Natural killer cell (primary cell): ENCODE data around the gene MS4A4A. TPM values are rescaled to one million over a fixed set of nuclear protein-coding genes. Genes with fewer than 3 reads are reported as not detected.
A peak's percentile ranks its signal among the peaks of the same experiment; 100 is the strongest.

Source experiments
- ATAC-seq, 3 donors: fragments of 150-1000 bp in 2 of 3; fragments of 200-7000 bp in 1 of 3; cut with Tn5 transposase; 1 replicate in 1 of 3; 2 replicates in 2 of 3; pipeline ENCODE4 v1.10.0; 2021; ENCODE audit warnings: mild to moderate bottlenecking in 2 of 3, moderate library complexity in 2 of 3
- DNase-seq, 2 donors: peaks; one replicate each; pipeline versions ENCODE4 v3.0.0 to v3.0.0-alpha.2; 2013 to 2021; ENCODE audit warnings: mixed read lengths in 1 of 2
- H3K27ac ChIP-seq: one replicate; pipeline ENCODE4 v1.5.1; 2013; ENCODE audit warnings: mild to moderate bottlenecking, low read length
- H3K27me3 ChIP-seq: one replicate; pipeline ENCODE4 v1.6.1; 2013; ENCODE audit warnings: low read length; ENCODE audit not compliant: control insufficient read depth, insufficient read depth
- H3K36me3 ChIP-seq: one replicate; pipeline ENCODE4 v1.6.1; 2013; ENCODE audit warnings: low read length; ENCODE audit not compliant: control insufficient read depth, insufficient read depth
- H3K4me1 ChIP-seq: one replicate; pipeline ENCODE4 v1.6.1; 2013; ENCODE audit warnings: low read length; ENCODE audit not compliant: control insufficient read depth, insufficient read depth
- H3K4me3 ChIP-seq: one replicate; pipeline ENCODE4 v1.5.1; 2013; ENCODE audit warnings: low read length
- H3K9me3 ChIP-seq: one replicate; pipeline ENCODE4 v1.6.1; 2013; ENCODE audit warnings: low read length; ENCODE audit not compliant: control insufficient read depth, insufficient read depth
- H3K27ac Mint-ChIP-seq, 2 donors: one replicate each; pipeline ENCODE4 v1.8.0; 2022; ENCODE audit warnings: mild to moderate bottlenecking in 2 of 2, mixed read lengths in 2 of 2, moderate library complexity in 1 of 2
- H3K27me3 Mint-ChIP-seq, 2 donors: one replicate each; pipeline ENCODE4 v1.8.0; 2022; ENCODE audit warnings: low read depth in 2 of 2, mixed read lengths in 2 of 2
- H3K36me3 Mint-ChIP-seq: one replicate; pipeline ENCODE4 v1.8.0; 2022; ENCODE audit warnings: mixed read lengths
- H3K4me1 Mint-ChIP-seq, 2 donors: one replicate each; pipeline ENCODE4 v1.8.0; 2022; ENCODE audit warnings: mixed read lengths in 2 of 2
- H3K4me3 Mint-ChIP-seq: one replicate; pipeline ENCODE4 v1.8.0; 2022; ENCODE audit warnings: mild to moderate bottlenecking, moderate library complexity, mixed read lengths
- H3K9me3 Mint-ChIP-seq, 2 donors: one replicate each; pipeline ENCODE4 v1.8.0; 2022; ENCODE audit warnings: mixed read lengths in 2 of 2
- WGBS: methylation state at CpG from one replicate; pipeline ENCODE4 v1.1.7; 2013; ENCODE audit warnings: missing lambda C conversion rate; ENCODE audit not compliant: insufficient coverage; 5-methylcytosine and 5-hydroxymethylcytosine counted together
- intact Hi-C: fragments of 100-400 bp; cut with micrococcal nuclease; formaldehyde crosslinking; loops from one replicate; pipeline ENCODE4 v1.14.2; 2022
- total RNA-seq, 4 donors: library from RNA; stranded (reverse); fragments of 120-200 nt in 1 of 4; gene quantifications; one replicate each; pipeline versions ENCODE4 v1.2.3 to v1.2.4, GENCODE V29; 2013 to 2022
- TF ChIP-seq, protein P1 (sequence below): fragments of 200-600 bp; IDR thresholded peaks from one replicate; pipeline ENCODE4 v1.8.0; 2022; ENCODE audit warnings: antibody characterized with exemption

The MS4A4A gene
- total RNA-seq, 3 donors from 2014 or later (not counting 1 experiment from before 2014, with no cell fraction given): 0.71 to 1.6 (median 1.2) TPM

- H3K27me3 ChIP-seq: no peaks in the 10 kb centered on the region
- no peak for ATAC-seq
- Mint-ChIP-seq H3K27me3 (peaks cover 3 to 21% of the 10 kb centered on the region in 2 donors), H3K4me3 (no peak overlapping the region), H3K27ac (no peak overlapping the region), H3K4me1 (no peaks in the 10 kb centered on the region), H3K9me3 (peaks cover 0 to 2% of the 10 kb centered on the region in 2 donors), H3K36me3 (no peaks in the 10 kb centered on the region)
- no peak overlapping the region for H3K4me3 ChIP-seq
- TF ChIP-seq, protein P1, sequence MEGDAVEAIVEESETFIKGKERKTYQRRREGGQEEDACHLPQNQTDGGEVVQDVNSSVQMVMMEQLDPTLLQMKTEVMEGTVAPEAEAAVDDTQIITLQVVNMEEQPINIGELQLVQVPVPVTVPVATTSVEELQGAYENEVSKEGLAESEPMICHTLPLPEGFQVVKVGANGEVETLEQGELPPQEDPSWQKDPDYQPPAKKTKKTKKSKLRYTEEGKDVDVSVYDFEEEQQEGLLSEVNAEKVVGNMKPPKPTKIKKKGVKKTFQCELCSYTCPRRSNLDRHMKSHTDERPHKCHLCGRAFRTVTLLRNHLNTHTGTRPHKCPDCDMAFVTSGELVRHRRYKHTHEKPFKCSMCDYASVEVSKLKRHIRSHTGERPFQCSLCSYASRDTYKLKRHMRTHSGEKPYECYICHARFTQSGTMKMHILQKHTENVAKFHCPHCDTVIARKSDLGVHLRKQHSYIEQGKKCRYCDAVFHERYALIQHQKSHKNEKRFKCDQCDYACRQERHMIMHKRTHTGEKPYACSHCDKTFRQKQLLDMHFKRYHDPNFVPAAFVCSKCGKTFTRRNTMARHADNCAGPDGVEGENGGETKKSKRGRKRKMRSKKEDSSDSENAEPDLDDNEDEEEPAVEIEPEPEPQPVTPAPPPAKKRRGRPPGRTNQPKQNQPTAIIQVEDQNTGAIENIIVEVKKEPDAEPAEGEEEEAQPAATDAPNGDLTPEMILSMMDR: no peak
- no peak overlapping the region for H3K27ac ChIP-seq
- intact Hi-C loops: no loop called here
- no peaks in the 10 kb centered on the region for H3K4me1 ChIP-seq
- no peaks in the 10 kb centered on the region for H3K9me3 ChIP-seq
- DNase-seq: no peak
- H3K36me3 ChIP-seq: no peaks in the 10 kb centered on the region
These were observed 48.0 kb downstream of the MS4A4A start for GRCh38 chr11:60328460-60328859.

GRCh38 chr11:60332846-60333245 is 52.4 kb downstream of the MS4A4A start:
- H3K27me3 ChIP-seq: no peaks in the 10 kb centered on the region
- no peaks in the 10 kb centered on the region for H3K9me3 ChIP-seq
- 49% methylated on average over 3 of the region's 3 CpGs for WGBS
- no peak overlapping the region for H3K4me3 ChIP-seq
- intact Hi-C loops: loop anchor here (5.0 kb wide), 1 partner anchor 284 kb away; no protein-coding TSS in a partner anchor
- Mint-ChIP-seq H3K27ac (no peak overlapping the region), H3K36me3 (no peaks in the 10 kb centered on the region), H3K4me1 (no peaks in the 10 kb centered on the region), H3K27me3 (peaks cover 3 to 11% of the 10 kb centered on the region in 2 donors), H3K4me3 (no peak overlapping the region), H3K9me3 (peaks cover 0 to 2% of the 10 kb centered on the region in 2 donors)
- no peak for DNase-seq
- ATAC-seq: no peak
- H3K4me1 ChIP-seq: no peaks in the 10 kb centered on the region
- H3K36me3 ChIP-seq: no peaks in the 10 kb centered on the region
- no peak overlapping the region for H3K27ac ChIP-seq
- TF ChIP-seq, protein P1: no peak

- H3K36me3 Mint-ChIP-seq: no peaks in the 10 kb centered on the region
- no peak overlapping the region for H3K27ac ChIP-seq
- DNase-seq: peak; percentile 41 to 73
These were observed 53.6 kb downstream of the MS4A4A start for GRCh38 chr11:60334005-60334620.

More at GRCh38 chr11:60334005-60334620, 53.6 kb downstream of the MS4A4A start:
- Histone ChIP-seq H3K36me3 (no peaks in the 10 kb centered on the region), H3K4me3 (no peak overlapping the region), H3K4me1 (no peaks in the 10 kb centered on the region), H3K9me3 (no peaks in the 10 kb centered on the region), H3K27me3 (no peaks in the 10 kb centered on the region)
- Mint-ChIP-seq H3K9me3 (no peaks in the 10 kb centered on the region), H3K27ac (no peak overlapping the region), H3K4me1 (no peaks in the 10 kb centered on the region), H3K27me3 (peaks cover 3 to 11% of the 10 kb centered on the region in 2 donors), H3K4me3 (no peak overlapping the region)
- intact Hi-C loops: loop anchor here (5.0 kb wide), 1 partner anchor 283 kb away; no protein-coding TSS in a partner anchor
- peak in 2 of 3 donors; percentile 55 to 71 for ATAC-seq
- 65% methylated on average over 1 of the region's 2 CpGs for WGBS
- TF ChIP-seq, protein P1: peak; percentile 82
